Measurements from ENCODE around the gene MAD1L1. TPM values are rescaled to one million over a fixed set of nuclear protein-coding genes. Genes with fewer than 3 reads are reported as not detected.

Gene MAD1L1
- total RNA-seq, 1 donor from 2014 or later = 16.2 TPM

DNA sequence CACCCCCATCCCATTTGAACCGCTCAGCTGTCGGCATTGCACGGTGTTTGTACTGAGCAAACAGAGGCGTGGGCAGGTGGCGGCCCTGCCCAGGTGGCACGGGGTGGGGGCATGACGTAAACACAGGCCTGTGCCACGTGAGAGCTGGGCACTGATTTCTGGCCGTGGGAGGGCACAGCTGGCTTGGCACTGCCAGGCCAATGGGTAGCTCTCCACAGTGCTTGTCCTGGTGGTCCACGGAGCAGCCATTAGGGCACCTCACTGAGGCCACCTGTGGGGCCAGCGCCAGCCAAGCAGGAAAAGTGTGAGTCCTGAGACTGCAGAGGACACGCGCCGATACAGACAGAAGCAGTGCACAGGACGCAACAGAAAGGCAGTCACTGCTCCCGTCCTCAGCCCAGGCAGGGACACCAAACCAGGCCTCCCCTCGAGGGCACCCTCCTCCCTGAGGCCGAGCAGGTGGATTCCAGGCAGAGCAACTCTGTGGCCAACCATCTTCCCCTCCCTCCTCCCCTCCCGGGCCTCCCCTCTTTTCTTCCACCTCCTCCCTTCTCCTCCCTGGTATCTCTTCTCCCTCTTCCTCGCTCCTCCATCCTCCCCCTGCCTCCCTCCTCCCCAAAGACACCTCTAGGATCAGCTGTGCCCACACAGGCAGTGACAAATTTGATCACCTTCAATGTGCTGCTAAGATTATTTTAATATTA lies 303.9 kb downstream of the MAD1L1 start:
- Histone ChIP-seq H3K36me3 (no peaks in the 10 kb centered on the region), H3K27me3 (ENCODE audit: low read depth) (no peaks in the 10 kb centered on the region), H3K4me1 (no peaks in the 10 kb centered on the region), H3K9me3 (replicated peaks) (no peaks in the 10 kb centered on the region), H3K4me3 (no peak overlapping the region), H3K27ac (replicated peaks) (no peak overlapping the region)
- intact Hi-C loops (cut with micrococcal nuclease) = no loop called here
- DNase-seq = no peak
- TF ChIP-seq, protein P1, sequence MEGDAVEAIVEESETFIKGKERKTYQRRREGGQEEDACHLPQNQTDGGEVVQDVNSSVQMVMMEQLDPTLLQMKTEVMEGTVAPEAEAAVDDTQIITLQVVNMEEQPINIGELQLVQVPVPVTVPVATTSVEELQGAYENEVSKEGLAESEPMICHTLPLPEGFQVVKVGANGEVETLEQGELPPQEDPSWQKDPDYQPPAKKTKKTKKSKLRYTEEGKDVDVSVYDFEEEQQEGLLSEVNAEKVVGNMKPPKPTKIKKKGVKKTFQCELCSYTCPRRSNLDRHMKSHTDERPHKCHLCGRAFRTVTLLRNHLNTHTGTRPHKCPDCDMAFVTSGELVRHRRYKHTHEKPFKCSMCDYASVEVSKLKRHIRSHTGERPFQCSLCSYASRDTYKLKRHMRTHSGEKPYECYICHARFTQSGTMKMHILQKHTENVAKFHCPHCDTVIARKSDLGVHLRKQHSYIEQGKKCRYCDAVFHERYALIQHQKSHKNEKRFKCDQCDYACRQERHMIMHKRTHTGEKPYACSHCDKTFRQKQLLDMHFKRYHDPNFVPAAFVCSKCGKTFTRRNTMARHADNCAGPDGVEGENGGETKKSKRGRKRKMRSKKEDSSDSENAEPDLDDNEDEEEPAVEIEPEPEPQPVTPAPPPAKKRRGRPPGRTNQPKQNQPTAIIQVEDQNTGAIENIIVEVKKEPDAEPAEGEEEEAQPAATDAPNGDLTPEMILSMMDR (IDR thresholded peaks at IDR 0.05; ENCODE audit: borderline replicate concordance) = no peak

DNA sequence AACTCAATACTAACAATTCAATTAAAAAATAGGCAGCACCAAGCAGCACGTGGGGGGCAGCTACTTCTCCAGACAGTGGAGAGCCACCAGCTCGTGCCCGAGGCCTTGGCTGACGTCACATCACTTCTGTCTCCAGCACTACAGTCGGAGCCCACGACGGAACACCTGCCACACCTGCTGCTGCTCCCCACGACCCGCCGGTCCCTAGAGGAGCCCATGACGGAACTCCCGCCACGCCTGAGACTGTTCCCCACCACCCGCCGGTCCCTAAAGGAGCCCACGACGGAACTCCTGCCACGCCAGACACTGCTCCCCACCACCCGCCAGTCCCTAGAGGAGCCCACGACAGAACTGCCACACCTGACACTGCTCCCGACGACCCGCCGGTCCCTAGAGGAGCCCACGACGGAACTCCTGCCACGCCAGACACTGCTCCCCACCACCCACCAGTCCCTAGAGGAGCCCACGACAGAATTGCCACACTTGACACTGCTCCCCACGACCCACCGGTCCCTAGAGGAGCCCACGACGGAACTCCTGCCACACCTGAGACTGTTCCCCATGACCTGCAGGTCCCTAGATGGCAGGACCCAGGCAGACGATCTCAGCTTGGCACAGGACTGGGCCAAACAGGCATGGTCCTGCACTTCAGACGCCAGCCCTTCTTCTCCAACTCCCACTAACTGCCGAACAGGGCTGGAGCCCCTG lies 304.7 kb downstream of the MAD1L1 start:
- Histone ChIP-seq H3K4me3 (no peak overlapping the region), H3K4me1 (no peaks in the 10 kb centered on the region), H3K27ac (replicated peaks) (no peak overlapping the region), H3K36me3 (no peaks in the 10 kb centered on the region), H3K27me3 (ENCODE audit: low read depth) (no peaks in the 10 kb centered on the region), H3K9me3 (replicated peaks) (no peaks in the 10 kb centered on the region)
- DNase-seq = no peak
- intact Hi-C loops (cut with micrococcal nuclease) = no loop called here
- TF ChIP-seq, protein P1 (IDR thresholded peaks at IDR 0.05; ENCODE audit: borderline replicate concordance) = no peak

GRCh38 chr7:1926908-1927306 lies 305.8 kb downstream of the MAD1L1 start:
- H3K36me3 ChIP-seq = no peaks in the 10 kb centered on the region
- intact Hi-C loops (cut with micrococcal nuclease) = no loop called here
- no peaks in the 10 kb centered on the region for H3K4me1 ChIP-seq
- TF ChIP-seq, protein P1 (IDR thresholded peaks at IDR 0.05; ENCODE audit: borderline replicate concordance) = no peak
- no peaks in the 10 kb centered on the region for H3K9me3 ChIP-seq (replicated peaks)
- H3K27ac ChIP-seq (replicated peaks) = no peak overlapping the region
- no peak for DNase-seq
- no peaks in the 10 kb centered on the region for H3K27me3 ChIP-seq (ENCODE audit: low read depth)
- no peak overlapping the region for H3K4me3 ChIP-seq

GRCh38 chr7:1925973-1926907 lies 306.5 kb downstream of the MAD1L1 start:
- H3K4me1 ChIP-seq = no peaks in the 10 kb centered on the region
- intact Hi-C loops (cut with micrococcal nuclease) = no loop called here
- H3K27ac ChIP-seq (replicated peaks) = no peak overlapping the region
- H3K9me3 ChIP-seq (replicated peaks) = no peaks in the 10 kb centered on the region
- H3K4me3 ChIP-seq = no peak overlapping the region
- no peak for DNase-seq
- H3K36me3 ChIP-seq = no peaks in the 10 kb centered on the region
- no peaks in the 10 kb centered on the region for H3K27me3 ChIP-seq (ENCODE audit: low read depth)
- TF ChIP-seq, protein P1 (IDR thresholded peaks at IDR 0.05; ENCODE audit: borderline replicate concordance) = no peak

GRCh38 chr7:1925349-1925748 lies 307.4 kb downstream of the MAD1L1 start:
- Histone ChIP-seq H3K4me3 (no peak overlapping the region), H3K27me3 (ENCODE audit: low read depth) (no peaks in the 10 kb centered on the region), H3K27ac (replicated peaks) (no peak overlapping the region), H3K9me3 (replicated peaks) (no peaks in the 10 kb centered on the region), H3K4me1 (no peaks in the 10 kb centered on the region), H3K36me3 (no peaks in the 10 kb centered on the region)
- intact Hi-C loops (cut with micrococcal nuclease) = no loop called here
- no peak for DNase-seq
- TF ChIP-seq, protein P1 (IDR thresholded peaks at IDR 0.05; ENCODE audit: borderline replicate concordance) = no peak

Measured in left ventricle myocardium inferior (tissue), 1 donor.